ENCODE data around the gene ARHGAP26. TPM values are rescaled to one million over a fixed set of nuclear protein-coding genes. Genes with fewer than 3 reads are reported as not detected.

The ARHGAP26 gene
- total and polyA plus RNA-seq, 7 experiments from 2014 or later, result 10.5 to 123 (median 22.7) TPM

DNA sequence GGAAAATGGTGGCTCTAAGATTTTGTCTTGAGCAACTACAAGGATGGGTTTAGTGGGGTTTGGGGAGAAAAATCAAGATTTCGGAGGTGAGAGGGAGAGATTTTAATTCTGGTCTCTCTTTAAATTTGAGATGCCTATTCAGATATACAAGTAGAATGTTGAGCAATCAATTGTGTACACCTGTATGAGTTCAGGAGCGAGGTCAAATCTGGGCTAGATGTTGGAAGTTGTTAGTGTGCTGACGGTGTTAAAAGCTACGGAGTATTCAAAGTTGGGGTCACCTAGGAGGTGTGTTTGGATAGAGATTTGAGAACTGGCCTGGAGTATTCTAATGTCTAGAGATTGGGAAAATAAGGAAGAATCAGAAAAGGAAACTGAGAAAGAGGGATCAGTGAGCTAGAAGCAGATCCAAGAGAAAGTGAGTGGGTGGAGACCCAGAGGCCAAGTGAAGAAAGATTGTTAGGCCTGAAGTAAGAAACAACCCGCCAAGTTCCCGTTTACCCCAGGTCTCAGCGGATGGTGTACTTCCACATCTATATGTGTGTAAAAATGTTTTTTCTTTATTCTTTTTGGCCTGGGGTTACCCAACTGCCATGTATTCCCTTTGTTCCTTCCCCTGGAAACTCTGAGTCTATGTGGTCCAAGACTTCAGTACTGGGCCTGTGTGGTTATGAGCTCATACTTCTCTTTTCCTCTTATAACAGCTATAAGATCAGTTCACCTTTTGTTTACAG lies 11.9 kb upstream of the ARHGAP26 start:
- ChIA-PET POLR2A (interaction anchor here (0.8 kb wide), 2 partner anchors 35 to 109 kb away, joined by 3 to 4 read pairs; no protein-coding TSS in a partner anchor), CTCF (no interaction called here)
- Histone ChIP-seq H3K4me1 (ENCODE audit: control insufficient read depth in 2 of 2, insufficient read depth in 2 of 2, low read length in 2 of 2) (no peaks in the 10 kb centered on the region), H3K9me3 (ENCODE audit: control insufficient read depth in 2 of 3, low read length in 3 of 3) (no peaks in the 10 kb centered on the region), H3K36me3 (ENCODE audit: control insufficient read depth in 2 of 3, insufficient read depth in 3 of 3, low read length in 3 of 3) (no peaks in the 10 kb centered on the region), H3K27ac (ENCODE audit: low read depth, low read length) (no peak overlapping the region), H3K27me3 (ENCODE audit: control insufficient read depth in 2 of 2, insufficient read depth in 2 of 2, low read length in 2 of 2) (no peaks in the 10 kb centered on the region), H3K4me3 (ENCODE audit: low read length) (no peak overlapping the region)
- DNase-seq (no peak), ATAC-seq (peak; percentile 77)
- Mint-ChIP-seq H3K4me3 (no peak overlapping the region), H3K4me1 (peaks cover 0 to 12% (median 0%) of the 10 kb centered on the region in 7 donors), H3K27me3 (peaks cover 0 to 11% (median 0%) of the 10 kb centered on the region in 5 donors), H3K36me3 (no peaks in the 10 kb centered on the region), H3K27ac (no peak overlapping the region), H3K9me3 (no peaks in the 10 kb centered on the region)
- intact Hi-C loops (cut with micrococcal nuclease), result no loop called here

DNA sequence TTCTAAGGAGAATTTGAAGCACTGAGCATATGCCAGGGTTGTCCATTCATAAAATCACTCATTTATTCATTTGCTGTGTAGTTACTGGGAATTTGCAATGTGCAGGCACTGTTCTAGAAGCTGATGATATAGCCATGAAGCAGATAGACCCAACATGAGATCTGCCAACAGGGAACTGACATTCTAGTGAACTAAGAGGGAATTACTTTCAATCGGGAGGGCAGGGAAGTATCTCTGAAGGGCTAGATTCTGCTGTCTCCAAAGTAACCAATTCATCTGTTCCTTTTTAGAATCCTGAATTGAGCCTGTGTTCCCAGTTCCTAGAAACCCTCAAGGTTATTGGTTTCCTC lies 11.4 kb upstream of the ARHGAP26 start:
- H3K27ac ChIP-seq (ENCODE audit: low read depth, low read length), result no peak overlapping the region
- H3K4me3 ChIP-seq (ENCODE audit: low read length), result no peak overlapping the region
- intact Hi-C loops (cut with micrococcal nuclease), result no loop called here
- no peaks in the 10 kb centered on the region for H3K9me3 ChIP-seq (ENCODE audit: control insufficient read depth in 2 of 3, low read length in 3 of 3)
- DNase-seq (no peak), ATAC-seq (no peak)
- Mint-ChIP-seq H3K36me3 (no peaks in the 10 kb centered on the region), H3K27ac (no peak overlapping the region), H3K4me3 (no peak overlapping the region), H3K4me1 (peaks cover 0 to 9% (median 0%) of the 10 kb centered on the region in 7 donors), H3K9me3 (no peaks in the 10 kb centered on the region), H3K27me3 (peaks cover 0 to 13% (median 0%) of the 10 kb centered on the region in 5 donors)
- no peaks in the 10 kb centered on the region for H3K4me1 ChIP-seq (ENCODE audit: control insufficient read depth in 2 of 2, insufficient read depth in 2 of 2, low read length in 2 of 2)
- CTCF ChIA-PET, result no interaction called here
- no peaks in the 10 kb centered on the region for H3K27me3 ChIP-seq (ENCODE audit: control insufficient read depth in 2 of 2, insufficient read depth in 2 of 2, low read length in 2 of 2)
- POLR2A ChIA-PET, result interaction anchor here (0.8 kb wide), 1 partner anchor 109 kb away, joined by 3 read pairs; no protein-coding TSS in a partner anchor
- H3K36me3 ChIP-seq (ENCODE audit: control insufficient read depth in 2 of 3, insufficient read depth in 3 of 3, low read length in 3 of 3), result no peaks in the 10 kb centered on the region

GRCh38 chr5:142763701-142764100 lies 6.5 kb upstream of the ARHGAP26 start:
- H3K4me1 Mint-ChIP-seq, result peaks cover 0 to 3% (median 0%) of the 10 kb centered on the region in 7 donors
- H3K4me3 Mint-ChIP-seq, result no peak overlapping the region
- Histone ChIP-seq H3K9me3 (ENCODE audit: control insufficient read depth in 2 of 3, low read length in 3 of 3) (no peaks in the 10 kb centered on the region), H3K27me3 (ENCODE audit: control insufficient read depth in 2 of 2, insufficient read depth in 2 of 2, low read length in 2 of 2) (no peaks in the 10 kb centered on the region), H3K27ac (ENCODE audit: low read depth, low read length) (no peak overlapping the region), H3K36me3 (ENCODE audit: control insufficient read depth in 2 of 3, insufficient read depth in 3 of 3, low read length in 3 of 3) (no peaks in the 10 kb centered on the region), H3K4me1 (ENCODE audit: control insufficient read depth in 2 of 2, insufficient read depth in 2 of 2, low read length in 2 of 2) (no peaks in the 10 kb centered on the region), H3K4me3 (ENCODE audit: low read length) (no peak overlapping the region)
- no peak overlapping the region for H3K27ac Mint-ChIP-seq
- POLR2A ChIA-PET, result no interaction called here
- intact Hi-C loops (cut with micrococcal nuclease), result no loop called here
- CTCF ChIA-PET, result interaction anchor here (0.7 kb wide), 1 partner anchor 18 kb away, joined by 3 read pairs; no protein-coding TSS in a partner anchor
- no peaks in the 10 kb centered on the region for H3K9me3 Mint-ChIP-seq
- DNase-seq, result no peak
- H3K27me3 Mint-ChIP-seq, result peaks cover 0 to 14% (median 0%) of the 10 kb centered on the region in 5 donors
- ATAC-seq, result no peak
- no peaks in the 10 kb centered on the region for H3K36me3 Mint-ChIP-seq

DNA sequence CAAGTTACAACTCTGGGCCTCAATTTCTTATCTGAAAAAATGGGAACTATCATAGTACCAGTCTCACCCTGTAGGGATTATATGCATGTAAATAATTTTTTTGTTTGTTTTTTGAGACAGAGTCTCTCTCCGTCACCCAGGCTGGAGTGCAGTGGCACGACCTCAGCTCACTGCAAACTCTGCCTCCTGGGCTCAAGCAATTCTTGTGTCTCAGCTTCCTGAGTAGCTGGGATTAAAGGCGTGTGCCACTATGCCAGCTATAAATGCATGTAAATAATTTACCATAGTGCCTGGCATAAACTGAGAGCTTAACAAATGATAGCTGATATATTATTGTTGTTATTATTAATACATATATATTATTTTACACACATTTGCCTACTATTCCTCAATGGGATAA lies 3.0 kb upstream of the ARHGAP26 start:
- no peak for ATAC-seq
- POLR2A ChIA-PET, result no interaction called here
- DNase-seq, result no peak

GRCh38 chr5:142767911-142768310 lies 2.3 kb upstream of the ARHGAP26 start:
- intact Hi-C loops (cut with micrococcal nuclease), result no loop called here
- ChIA-PET POLR2A (interaction anchor here (0.9 to 6.2 kb wide), 2 partner anchors 20 to 31 kb away, joined by 3 to 81 read pairs; no protein-coding TSS in a partner anchor), CTCF (interaction anchor here (1.6 to 3.2 kb wide), 2 partner anchors 16 to 55 kb away, joined by 7 to 13 read pairs; no protein-coding TSS in a partner anchor)
- H3K27me3 ChIP-seq (ENCODE audit: control insufficient read depth in 2 of 2, insufficient read depth in 2 of 2, low read length in 2 of 2), result no peaks in the 10 kb centered on the region
- peaks cover 0 to 11% (median 0%) of the 10 kb centered on the region in 3 experiments for H3K36me3 ChIP-seq (ENCODE audit: control insufficient read depth in 2 of 3, insufficient read depth in 3 of 3, low read length in 3 of 3)
- no peaks in the 10 kb centered on the region for H3K36me3 Mint-ChIP-seq
- H3K27me3 Mint-ChIP-seq, result peaks cover 0 to 8% (median 0%) of the 10 kb centered on the region in 5 donors
- no peaks in the 10 kb centered on the region for H3K9me3 Mint-ChIP-seq
- no peak overlapping the region for H3K27ac Mint-ChIP-seq
- no peak overlapping the region for H3K4me3 ChIP-seq (ENCODE audit: low read length)
- ATAC-seq (no peak), DNase-seq (peak in 1 of 9 donors; percentile 13)
- no peak overlapping the region for H3K27ac ChIP-seq (ENCODE audit: low read depth, low read length)
- H3K9me3 ChIP-seq (ENCODE audit: control insufficient read depth in 2 of 3, low read length in 3 of 3), result no peaks in the 10 kb centered on the region
- peaks cover 9 to 15% of the 10 kb centered on the region in 2 donors for H3K4me1 ChIP-seq (ENCODE audit: control insufficient read depth in 2 of 2, insufficient read depth in 2 of 2, low read length in 2 of 2)
- H3K4me1 Mint-ChIP-seq, result peaks cover 16 to 26% (median 22%) of the 10 kb centered on the region in 7 donors
- H3K4me3 Mint-ChIP-seq, result no peak overlapping the region

More for the DNA sequence above, 3.0 kb upstream of the ARHGAP26 start:
- no peaks in the 10 kb centered on the region for H3K9me3 Mint-ChIP-seq
- H3K36me3 Mint-ChIP-seq, result no peaks in the 10 kb centered on the region
- Histone ChIP-seq H3K27me3 (ENCODE audit: control insufficient read depth in 2 of 2, insufficient read depth in 2 of 2, low read length in 2 of 2) (no peaks in the 10 kb centered on the region), H3K4me1 (ENCODE audit: control insufficient read depth in 2 of 2, insufficient read depth in 2 of 2, low read length in 2 of 2) (peaks cover 3 to 11% of the 10 kb centered on the region in 2 donors), H3K4me3 (ENCODE audit: low read length) (no peak overlapping the region), H3K36me3 (ENCODE audit: control insufficient read depth in 2 of 3, insufficient read depth in 3 of 3, low read length in 3 of 3) (peaks cover 0 to 11% (median 0%) of the 10 kb centered on the region in 3 experiments), H3K27ac (ENCODE audit: low read depth, low read length) (no peak overlapping the region), H3K9me3 (ENCODE audit: control insufficient read depth in 2 of 3, low read length in 3 of 3) (no peaks in the 10 kb centered on the region)
- peaks cover 9 to 21% (median 17%) of the 10 kb centered on the region in 7 donors for H3K4me1 Mint-ChIP-seq
- no peak overlapping the region for H3K27ac Mint-ChIP-seq
- peaks cover 0 to 14% (median 0%) of the 10 kb centered on the region in 5 donors for H3K27me3 Mint-ChIP-seq
- no peak overlapping the region for H3K4me3 Mint-ChIP-seq
- intact Hi-C loops (cut with micrococcal nuclease), result no loop called here
- CTCF ChIA-PET, result interaction anchor here (1.6 kb wide), 1 partner anchor 54 kb away, joined by 7 read pairs; no protein-coding TSS in a partner anchor

DNA sequence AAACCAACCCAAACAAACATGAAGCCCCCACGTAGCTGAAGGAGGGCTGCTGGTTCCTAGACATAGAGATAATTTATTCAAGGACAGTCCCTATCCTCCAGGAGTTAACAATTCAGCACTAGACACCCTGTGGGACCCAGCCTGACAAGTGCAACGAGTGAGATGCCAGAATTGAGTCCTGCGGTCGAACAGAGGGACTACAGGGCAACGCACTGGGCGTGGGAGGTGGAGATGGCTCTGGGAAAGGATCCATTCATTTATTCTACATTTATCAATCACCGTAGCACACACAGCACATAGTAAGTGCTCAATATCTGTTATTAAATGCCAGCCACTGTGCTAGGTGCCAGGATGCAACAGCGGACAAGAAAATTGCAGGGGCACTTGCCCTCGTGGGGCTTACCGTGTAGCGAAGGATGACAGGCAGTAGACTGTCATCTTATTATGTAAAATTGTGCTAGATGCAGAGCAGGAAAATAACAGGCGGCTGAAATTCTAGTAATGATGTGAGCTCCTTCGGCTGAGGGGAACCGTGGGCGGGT lies 855 bp upstream of the ARHGAP26 start:
- intact Hi-C loops (cut with micrococcal nuclease), result no loop called here
- H3K36me3 Mint-ChIP-seq, result no peaks in the 10 kb centered on the region
- CTCF ChIA-PET, result interaction anchor here (0.6 to 4.1 kb wide), 8 partner anchors 14 to 446 kb away, joined by 3 to 32 read pairs (median 6); no protein-coding TSS in a partner anchor
- H3K9me3 ChIP-seq (ENCODE audit: control insufficient read depth in 2 of 3, low read length in 3 of 3), result no peaks in the 10 kb centered on the region
- POLR2A ChIA-PET, result interaction anchor here (0.8 to 6.2 kb wide), 4 partner anchors 11 to 97 kb away, joined by 3 to 81 read pairs (median 4); no protein-coding TSS in a partner anchor
- no peaks in the 10 kb centered on the region for H3K27me3 ChIP-seq (ENCODE audit: control insufficient read depth in 2 of 2, insufficient read depth in 2 of 2, low read length in 2 of 2)
- H3K4me1 ChIP-seq (ENCODE audit: control insufficient read depth in 2 of 2, insufficient read depth in 2 of 2, low read length in 2 of 2), result peaks cover 9 to 15% of the 10 kb centered on the region in 2 donors
- H3K27ac ChIP-seq (ENCODE audit: low read depth, low read length), result peak overlapping the region; percentile 77
- H3K27me3 Mint-ChIP-seq, result peaks cover 0 to 3% (median 0%) of the 10 kb centered on the region in 5 donors
- H3K4me1 Mint-ChIP-seq, result peaks cover 26 to 34% (median 31%) of the 10 kb centered on the region in 7 donors
- H3K36me3 ChIP-seq (ENCODE audit: control insufficient read depth in 2 of 3, insufficient read depth in 3 of 3, low read length in 3 of 3), result peaks cover 0 to 11% (median 0%) of the 10 kb centered on the region in 3 experiments
- H3K4me3 Mint-ChIP-seq, result peak overlapping the region; percentile 87 to 100 (median 96)
- no peaks in the 10 kb centered on the region for H3K9me3 Mint-ChIP-seq
- H3K27ac Mint-ChIP-seq, result peak overlapping the region; percentile 81 to 98 (median 92)
- H3K4me3 ChIP-seq (ENCODE audit: low read length), result peak overlapping the region; percentile 86
- peak in 2 of 9 donors; percentile 7 to 13 for DNase-seq
- ATAC-seq, result no peak

All from naive thymus-derived CD4-positive, alpha-beta T cell (primary cell).